ENCODE measurements around the gene B4GALNT1.

The B4GALNT1 gene

GRCh38 chr12:57610554-57611107 is 22.4 kb downstream of the B4GALNT1 start:
- Mint-ChIP-seq H3K9me3 (no peaks in the 10 kb centered on the region), H3K36me3 (peaks cover 4% of the 10 kb centered on the region), H3K4me3 (peak overlapping the region; percentile 72), H3K27ac (peak overlapping the region; percentile 73), H3K4me1 (peaks cover 13% of the 10 kb centered on the region)
- no peak for DNase-seq (ENCODE audit: low spot score in 2 of 2)
- ATAC-seq = no peak

GRCh38 chr12:57609781-57610553 is 23.0 kb downstream of the B4GALNT1 start:
- no peak for ATAC-seq
- Mint-ChIP-seq H3K36me3 (peaks cover 4% of the 10 kb centered on the region), H3K9me3 (no peaks in the 10 kb centered on the region), H3K4me3 (peak overlapping the region; percentile 72), H3K27ac (peak overlapping the region; percentile 73), H3K4me1 (peaks cover 20% of the 10 kb centered on the region)
- DNase-seq (ENCODE audit: low spot score in 2 of 2) = no peak

- Mint-ChIP-seq H3K4me1 (peaks cover 27% of the 10 kb centered on the region), H3K4me3 (no peak overlapping the region), H3K9me3 (no peaks in the 10 kb centered on the region), H3K36me3 (peaks cover 4% of the 10 kb centered on the region), H3K27ac (no peak overlapping the region)
- ATAC-seq (no peak), DNase-seq (ENCODE audit: low spot score in 2 of 2) (no peak)
Observed at GRCh38 chr12:57609101-57609780, 23.8 kb downstream of the B4GALNT1 start.

- Mint-ChIP-seq H3K27ac (no peak overlapping the region), H3K4me3 (no peak overlapping the region), H3K9me3 (no peaks in the 10 kb centered on the region), H3K4me1 (peaks cover 38% of the 10 kb centered on the region), H3K36me3 (peaks cover 8% of the 10 kb centered on the region)
- DNase-seq (ENCODE audit: low spot score in 2 of 2) = no peak
- ATAC-seq = no peak
Observed at GRCh38 chr12:57607958-57608663, 24.9 kb downstream of the B4GALNT1 start.

- ATAC-seq (no peak), DNase-seq (ENCODE audit: low spot score in 2 of 2) (no peak)
- no peak overlapping the region for H3K4me3 Mint-ChIP-seq
- H3K36me3 Mint-ChIP-seq = peaks cover 14% of the 10 kb centered on the region
- no peak overlapping the region for H3K27ac Mint-ChIP-seq
- no peaks in the 10 kb centered on the region for H3K9me3 Mint-ChIP-seq
- H3K4me1 Mint-ChIP-seq = peaks cover 45% of the 10 kb centered on the region
Observed at GRCh38 chr12:57606821-57607220, 26.2 kb downstream of the B4GALNT1 start.

GRCh38 chr12:57606399-57606798 is 26.6 kb downstream of the B4GALNT1 start:
- no peak overlapping the region for H3K4me3 Mint-ChIP-seq
- H3K36me3 Mint-ChIP-seq = peaks cover 12% of the 10 kb centered on the region
- DNase-seq (ENCODE audit: low spot score in 2 of 2) (no peak), ATAC-seq (no peak)
- no peak overlapping the region for H3K27ac Mint-ChIP-seq
- no peaks in the 10 kb centered on the region for H3K9me3 Mint-ChIP-seq
- peaks cover 45% of the 10 kb centered on the region for H3K4me1 Mint-ChIP-seq

GRCh38 chr12:57605811-57606311 is 27.1 kb downstream of the B4GALNT1 start:
- peak overlapping the region; percentile 86 for H3K27ac Mint-ChIP-seq
- peaks cover 16% of the 10 kb centered on the region for H3K36me3 Mint-ChIP-seq
- H3K9me3 Mint-ChIP-seq = no peaks in the 10 kb centered on the region
- DNase-seq (ENCODE audit: low spot score in 2 of 2) (no peak), ATAC-seq (no peak)
- peak overlapping the region; percentile 74 for H3K4me3 Mint-ChIP-seq
- peaks cover 43% of the 10 kb centered on the region for H3K4me1 Mint-ChIP-seq

- Mint-ChIP-seq H3K27ac (peak overlapping the region; percentile 86), H3K36me3 (peaks cover 22% of the 10 kb centered on the region), H3K4me3 (peak overlapping the region; percentile 74), H3K4me1 (peaks cover 36% of the 10 kb centered on the region), H3K9me3 (no peaks in the 10 kb centered on the region)
- DNase-seq (ENCODE audit: low spot score in 2 of 2) (peak in 1 of 2 donors; percentile 64), ATAC-seq (peak; percentile 44)
Observed at GRCh38 chr12:57604992-57605810, 27.8 kb downstream of the B4GALNT1 start.

- peaks cover 35% of the 10 kb centered on the region for H3K4me1 Mint-ChIP-seq
- H3K9me3 Mint-ChIP-seq = no peaks in the 10 kb centered on the region
- peak within 1 kb of the TSS; percentile 86 for H3K27ac Mint-ChIP-seq
- peak within 1 kb of the TSS; percentile 74 for H3K4me3 Mint-ChIP-seq
- peaks cover 29% of the 10 kb centered on the region for H3K36me3 Mint-ChIP-seq
- ATAC-seq (peak; percentile 68), DNase-seq (ENCODE audit: low spot score in 2 of 2) (peak in 1 of 2 donors; percentile 68)
Observed at GRCh38 chr12:57604454-57604991, 28.5 kb downstream of the B4GALNT1 start, which contains the start of gene DTX3. TSS of gene DTX3 (plus strand) at chr12:57604824. CDS start at chr12:57606518, 1,694 bp downstream.

- no peak for DNase-seq (ENCODE audit: low spot score in 2 of 2)
- peaks cover 35% of the 10 kb centered on the region for H3K36me3 Mint-ChIP-seq
- H3K9me3 Mint-ChIP-seq = no peaks in the 10 kb centered on the region
- peaks cover 35% of the 10 kb centered on the region for H3K4me1 Mint-ChIP-seq
- peak overlapping the region; percentile 74 for H3K4me3 Mint-ChIP-seq
- peak overlapping the region; percentile 86 for H3K27ac Mint-ChIP-seq
- no peak for ATAC-seq
Observed at GRCh38 chr12:57603815-57604453, 29.1 kb downstream of the B4GALNT1 start.

- peaks cover 35% of the 10 kb centered on the region for H3K4me1 Mint-ChIP-seq
- peak overlapping the region; percentile 74 for H3K4me3 Mint-ChIP-seq
- H3K27ac Mint-ChIP-seq = peak overlapping the region; percentile 86
- no peaks in the 10 kb centered on the region for H3K9me3 Mint-ChIP-seq
- H3K36me3 Mint-ChIP-seq = peaks cover 41% of the 10 kb centered on the region
- no peak for ATAC-seq
- DNase-seq (ENCODE audit: low spot score in 2 of 2) = no peak
Observed at GRCh38 chr12:57603324-57603723, 29.7 kb downstream of the B4GALNT1 start.

GRCh38 chr12:57602544-57602943 is 30.5 kb downstream of the B4GALNT1 start:
- Mint-ChIP-seq H3K36me3 (peaks cover 49% of the 10 kb centered on the region), H3K27ac (peak overlapping the region; percentile 46), H3K4me1 (peaks cover 35% of the 10 kb centered on the region), H3K9me3 (no peaks in the 10 kb centered on the region), H3K4me3 (no peak overlapping the region)
- ATAC-seq = no peak
- DNase-seq (ENCODE audit: low spot score in 2 of 2) = no peak

- DNase-seq (ENCODE audit: low spot score in 2 of 2) (no peak), ATAC-seq (no peak)
- H3K9me3 Mint-ChIP-seq = no peaks in the 10 kb centered on the region
- H3K4me1 Mint-ChIP-seq = peaks cover 29% of the 10 kb centered on the region
- no peak overlapping the region for H3K4me3 Mint-ChIP-seq
- peaks cover 70% of the 10 kb centered on the region for H3K36me3 Mint-ChIP-seq
- peak overlapping the region; percentile 67 for H3K27ac Mint-ChIP-seq
Observed at GRCh38 chr12:57600395-57600794, 32.6 kb downstream of the B4GALNT1 start.

GRCh38 chr12:57593187-57593586 is 39.8 kb downstream of the B4GALNT1 start:
- Mint-ChIP-seq H3K4me1 (peaks cover 24% of the 10 kb centered on the region), H3K36me3 (peaks cover 53% of the 10 kb centered on the region), H3K27ac (no peak overlapping the region), H3K9me3 (no peaks in the 10 kb centered on the region), H3K4me3 (no peak overlapping the region)
- no peak for ATAC-seq
- DNase-seq (ENCODE audit: low spot score in 2 of 2) = no peak

Data from stimulated activated effector memory CD8-positive, alpha-beta T cell treated with anti-CD3 and anti-CD28 coated beads, Interleukin-12 subunit alpha, Interleukin-12 subunit beta, amount 100 ng/mL, for 72 hours (primary cell).